GM21526 (cell line): ENCODE results near the gene UHRF2.
"Not testable (repeated sequence)": the region's sequence is repeated elsewhere in the genome, so short reads cannot be mapped to it uniquely, and the experiment has no call there.

Experiments used
- ATAC-seq: cut with Tn5 transposase; IDR thresholded peaks from one replicate; pipeline ENCODE4 v1.9.1; 2021; ENCODE audit warnings: moderate library complexity; ENCODE audit not compliant: unreplicated experiment, low FRiP score

The UHRF2 gene

DNA sequence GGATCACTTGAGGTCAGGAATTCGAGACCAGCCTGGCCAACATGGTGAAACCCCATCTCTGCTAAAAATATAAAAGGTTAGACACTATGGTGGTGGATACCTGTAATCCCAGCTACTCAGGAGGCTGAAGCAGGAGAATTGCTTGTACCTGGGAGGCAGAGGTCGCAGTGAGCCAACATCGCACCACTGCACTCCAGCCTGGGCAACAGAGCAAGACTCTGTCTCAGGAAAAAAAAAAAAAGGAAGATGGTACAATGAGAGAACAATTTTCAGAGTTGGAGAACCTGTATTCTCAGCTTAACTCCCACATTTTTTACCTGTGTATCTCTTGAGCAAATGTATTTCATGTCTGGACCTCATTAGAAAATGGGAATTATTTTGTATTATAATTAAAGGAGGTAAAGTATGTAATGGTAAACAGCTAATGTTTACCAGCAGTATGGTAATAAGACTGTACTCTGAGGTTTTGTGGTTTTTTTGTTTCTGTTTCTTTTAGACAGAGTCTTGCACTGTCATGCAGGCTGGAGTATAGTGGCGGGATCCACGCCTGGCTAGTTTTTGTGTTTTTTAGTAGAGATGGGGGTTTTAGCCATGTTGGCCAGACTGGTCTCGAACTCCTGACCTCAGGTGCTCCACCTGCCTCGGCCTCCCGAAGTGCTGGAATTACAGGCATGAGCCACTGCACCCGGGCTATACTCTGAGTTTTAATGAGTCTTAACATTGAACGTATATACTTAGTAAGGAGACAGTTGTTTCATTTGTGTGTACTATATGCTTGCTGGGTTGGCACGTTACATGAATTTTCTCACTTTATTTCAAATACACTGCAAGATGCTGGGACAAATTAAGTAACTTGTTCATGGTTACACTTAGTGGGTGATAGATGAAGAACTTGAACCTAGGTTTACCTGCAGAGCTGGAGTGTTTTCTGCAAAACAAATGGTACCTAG lies 16.2 kb downstream of the UHRF2 start:
- peak; percentile 89 for ATAC-seq

DNA sequence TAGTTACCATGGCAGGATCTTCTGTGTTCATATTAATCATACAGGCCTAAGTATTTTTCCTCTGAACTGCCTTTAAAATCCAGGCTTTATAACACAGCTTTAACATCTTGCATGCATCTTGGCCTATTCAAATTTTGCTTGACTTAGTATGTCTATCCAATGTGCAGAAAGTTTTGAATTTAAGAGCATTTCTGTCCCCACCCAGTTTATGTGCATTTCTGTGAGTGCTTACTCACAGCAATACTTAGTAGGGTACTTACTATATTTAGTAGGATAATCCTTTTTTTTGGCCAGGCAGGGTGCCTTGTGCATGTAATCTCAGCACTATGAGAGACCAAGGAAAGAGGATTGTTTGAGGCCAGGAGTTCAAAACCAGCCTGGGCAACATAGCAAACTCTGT lies 18.0 kb downstream of the UHRF2 start:
- ATAC-seq = no peak

DNA sequence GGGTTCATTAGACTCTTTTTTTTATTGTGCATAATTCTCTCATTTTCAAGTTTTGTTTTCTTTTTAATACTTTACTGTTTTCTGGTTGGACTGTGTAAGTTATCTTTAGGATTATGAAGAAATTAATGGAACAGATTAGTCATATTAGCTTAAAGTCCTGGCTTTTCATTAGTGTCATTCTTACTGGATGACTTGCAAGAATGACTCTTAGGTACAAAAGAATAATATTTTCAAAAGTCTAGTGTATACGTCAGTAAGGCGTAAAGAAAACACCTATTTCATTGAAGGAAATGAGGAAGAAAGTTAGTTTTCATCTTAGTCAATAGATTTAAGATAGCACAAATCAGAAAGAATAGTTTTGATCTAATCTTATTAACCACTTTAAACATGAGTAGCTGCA lies 20.4 kb downstream of the UHRF2 start:
- no peak for ATAC-seq

DNA sequence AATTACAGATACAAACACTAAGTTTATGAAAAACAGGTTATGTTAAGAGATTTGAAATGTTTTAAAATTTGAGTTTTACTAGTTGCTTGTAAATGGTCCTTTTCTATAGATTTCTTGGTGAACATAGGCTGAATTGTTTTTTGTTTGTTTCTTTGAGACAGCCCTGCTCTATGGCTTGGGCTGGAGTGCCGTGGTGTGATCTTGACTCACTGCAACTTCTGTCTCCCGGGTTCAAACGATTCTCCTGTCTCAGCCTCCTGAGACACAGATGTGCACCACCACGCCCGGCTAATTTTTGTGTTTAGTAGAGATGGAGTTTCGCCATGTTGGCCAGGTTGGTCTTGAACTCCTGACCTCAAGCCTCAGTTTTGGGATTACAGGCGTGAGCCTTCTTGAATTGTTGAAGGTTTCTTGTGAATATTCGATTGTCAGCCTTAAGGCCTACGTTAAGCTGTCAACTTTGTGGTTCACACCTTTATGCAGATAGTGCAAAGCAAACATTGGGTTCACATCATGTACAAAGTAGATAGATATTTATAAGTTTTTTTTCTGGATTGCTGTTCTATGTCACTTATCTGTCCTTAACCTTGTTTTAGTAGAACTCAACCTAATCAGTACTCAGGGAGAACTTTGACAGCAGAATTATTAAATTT lies 26.2 kb downstream of the UHRF2 start:
- ATAC-seq = no peak

DNA sequence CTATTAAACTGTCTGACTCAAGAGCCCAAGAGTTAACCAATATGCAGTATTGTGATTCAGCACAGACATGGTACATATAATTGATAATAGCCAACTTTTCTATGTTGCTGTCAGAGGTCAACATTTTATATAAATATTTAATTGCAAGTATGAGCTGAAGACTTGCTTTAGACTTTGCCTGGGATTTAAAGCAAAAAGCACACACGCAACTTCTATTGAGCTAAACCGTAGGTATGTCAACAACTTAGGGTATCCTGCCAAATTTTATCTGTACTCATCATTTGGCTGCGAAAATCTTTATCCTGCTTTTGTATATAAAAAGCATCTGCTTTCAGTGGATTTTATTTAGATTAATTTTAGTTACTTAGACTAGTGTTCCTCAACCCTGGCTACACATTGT lies 27.4 kb downstream of the UHRF2 start:
- no peak for ATAC-seq

DNA sequence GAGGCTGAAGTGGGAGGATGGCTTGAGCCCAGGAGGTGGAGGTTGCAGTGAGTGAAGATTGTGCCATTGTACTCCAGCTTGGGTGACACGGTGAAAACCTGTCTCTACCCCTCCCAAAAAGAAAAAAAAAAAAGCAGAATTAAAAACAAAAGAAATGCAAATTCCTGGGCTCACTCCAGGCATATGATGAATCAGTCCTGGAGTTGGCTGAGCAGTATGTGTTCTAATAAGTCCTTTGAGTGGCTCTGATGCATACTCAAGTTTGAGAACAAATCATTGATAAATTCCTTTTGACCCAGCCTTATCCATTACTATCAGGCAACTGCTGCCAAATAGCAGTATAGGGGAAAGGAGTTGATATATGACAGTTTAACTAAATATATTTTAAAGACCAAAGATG lies 28.3 kb downstream of the UHRF2 start:
- no peak for ATAC-seq

DNA sequence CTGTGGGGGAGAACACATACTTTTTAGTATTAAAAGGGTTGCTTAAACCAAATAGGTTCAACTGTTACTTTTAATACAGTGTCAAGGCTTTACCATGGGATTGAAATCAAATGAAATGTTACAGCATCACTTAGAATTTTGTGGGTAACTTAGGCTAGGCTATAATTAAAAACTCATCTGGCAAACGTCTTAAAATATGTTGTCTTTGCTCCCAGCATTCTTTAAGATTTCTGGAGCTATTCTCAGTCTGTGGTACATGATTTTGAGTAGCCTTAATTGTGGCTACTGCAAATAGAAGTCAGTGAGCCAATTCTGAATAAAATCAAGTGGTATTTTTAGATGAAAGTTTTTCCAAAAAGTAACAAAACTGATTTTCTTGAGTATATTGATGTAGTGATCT lies 30.7 kb downstream of the UHRF2 start:
- no peak for ATAC-seq

DNA sequence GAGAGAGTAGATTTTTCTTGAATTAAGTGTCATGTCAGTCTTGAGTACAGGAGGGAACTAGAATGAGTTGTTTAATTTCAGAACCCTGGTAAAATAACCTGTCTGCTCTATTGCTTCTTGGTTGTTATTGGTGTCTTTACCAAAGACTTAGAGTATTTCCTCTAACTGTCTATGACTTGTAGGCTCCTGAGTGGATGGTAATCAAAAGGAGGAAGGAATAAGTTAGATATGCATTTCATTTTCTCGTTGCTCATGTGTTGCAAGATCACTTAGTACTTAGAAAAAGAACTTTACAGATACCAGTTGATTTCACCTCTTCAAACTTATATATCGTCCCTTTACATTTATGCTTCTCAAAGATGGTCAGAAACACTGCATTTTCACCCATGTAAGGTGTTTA lies 31.1 kb downstream of the UHRF2 start:
- no peak for ATAC-seq

DNA sequence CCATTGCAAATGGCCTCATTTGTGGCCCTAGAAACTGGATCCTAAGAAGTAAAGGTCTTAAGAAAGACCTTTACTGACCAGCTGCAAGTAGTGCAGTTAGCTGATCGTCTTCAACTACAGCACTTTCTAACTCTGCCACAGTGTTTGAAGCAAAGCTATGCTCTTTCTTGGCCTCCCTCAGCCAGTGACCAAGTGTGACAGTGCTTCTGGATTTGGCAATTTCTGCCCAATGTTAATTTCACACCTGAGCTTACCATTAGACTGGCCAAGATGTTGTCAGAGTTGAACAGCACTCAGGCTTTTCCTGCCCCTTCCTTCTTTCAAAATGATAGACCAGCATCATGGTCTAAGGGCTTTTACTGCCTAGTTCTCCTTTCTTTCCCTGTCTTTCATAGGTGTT lies 36.1 kb downstream of the UHRF2 start:
- ATAC-seq = no peak

DNA sequence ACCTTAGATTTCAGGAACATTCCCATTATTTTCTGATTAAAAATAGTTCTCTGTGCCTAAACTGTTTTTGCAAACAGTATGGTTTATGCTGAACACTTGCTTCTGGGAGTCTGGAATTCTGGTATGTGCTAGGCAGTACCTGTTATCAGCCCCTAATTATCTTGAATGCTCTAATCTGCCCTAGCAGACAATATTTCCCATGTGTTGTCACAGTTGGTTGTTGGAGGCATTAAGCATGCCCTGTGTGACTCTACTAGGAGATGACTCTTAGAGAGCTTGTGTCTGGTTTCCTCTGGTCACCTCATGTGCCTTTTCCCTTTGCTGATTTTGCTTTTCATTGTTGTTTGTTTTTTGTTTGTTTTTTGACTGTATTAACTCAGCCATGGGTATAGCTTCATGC lies 36.6 kb downstream of the UHRF2 start:
- ATAC-seq = no peak

DNA sequence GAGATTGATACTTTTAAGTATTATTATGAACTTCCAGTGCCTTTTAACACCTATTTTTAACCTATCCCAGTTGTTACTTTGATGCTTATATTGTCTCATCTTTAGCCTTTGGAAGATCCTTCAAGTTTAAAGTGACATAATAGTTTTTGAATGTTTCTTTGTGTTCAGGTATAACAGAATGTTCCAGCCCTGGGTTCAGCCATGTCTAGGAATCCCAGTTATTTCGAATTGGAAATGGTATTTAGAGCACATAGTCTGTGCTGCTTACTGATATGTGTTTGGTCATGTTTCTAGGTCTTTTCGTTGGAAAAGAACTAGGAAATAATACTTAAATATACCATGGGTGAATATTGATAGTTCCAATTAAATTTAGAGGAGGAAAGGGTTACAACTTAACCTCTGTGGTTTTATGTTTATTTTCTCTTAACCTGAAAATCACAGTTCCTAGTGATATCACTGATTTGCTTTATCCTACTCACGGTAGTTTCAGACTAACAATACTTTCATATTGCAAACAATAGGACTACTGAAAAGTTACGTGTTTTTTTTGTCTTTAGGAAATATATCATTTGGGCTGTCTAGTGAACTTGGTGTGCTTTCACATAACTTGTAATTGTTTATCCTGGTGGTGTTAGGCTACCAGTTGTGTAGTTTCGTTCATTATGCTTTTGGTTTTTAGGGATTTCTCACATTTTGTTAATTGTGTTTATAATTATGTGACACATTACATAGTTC lies 37.8 kb downstream of the UHRF2 start:
- ATAC-seq = no peak

DNA sequence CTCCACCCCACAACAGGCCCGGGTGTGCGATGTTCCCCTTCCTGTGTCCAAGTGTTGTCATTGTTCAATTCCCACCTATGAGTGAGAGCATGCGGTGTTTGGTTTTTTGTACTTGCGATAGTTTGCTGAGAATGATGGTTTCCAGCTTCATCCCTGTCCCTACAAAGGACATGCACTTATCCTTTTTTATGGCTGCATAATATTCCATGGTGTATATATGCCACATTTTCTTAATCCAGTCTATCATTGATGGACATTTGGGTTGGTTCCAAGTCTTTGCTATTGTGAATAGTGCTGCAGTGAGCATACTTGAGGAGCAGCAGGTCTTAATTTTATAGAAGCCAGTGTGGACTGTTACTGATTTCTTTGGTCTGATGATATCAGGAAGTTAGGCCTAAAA lies 42.3 kb downstream of the UHRF2 start:
- not testable (repeated sequence) for ATAC-seq

DNA sequence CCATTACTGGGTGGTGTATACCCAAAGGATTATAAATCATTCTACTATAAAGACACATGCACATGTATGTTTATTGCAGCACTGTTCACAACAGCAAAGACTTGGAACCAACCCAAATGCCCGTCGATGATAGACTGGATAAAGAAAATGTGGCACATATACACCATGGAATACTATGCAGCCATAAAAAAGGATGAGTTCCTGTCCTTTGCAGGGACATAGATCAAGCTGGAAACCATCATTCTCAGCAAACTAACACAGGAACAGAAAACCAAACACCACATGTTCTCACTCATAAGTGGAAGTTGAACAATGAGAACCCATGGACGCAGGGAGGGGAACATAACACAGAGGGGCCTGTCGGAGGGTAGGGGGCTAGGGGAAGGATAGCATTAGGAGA lies 45.7 kb downstream of the UHRF2 start:
- ATAC-seq = not testable (repeated sequence)

DNA sequence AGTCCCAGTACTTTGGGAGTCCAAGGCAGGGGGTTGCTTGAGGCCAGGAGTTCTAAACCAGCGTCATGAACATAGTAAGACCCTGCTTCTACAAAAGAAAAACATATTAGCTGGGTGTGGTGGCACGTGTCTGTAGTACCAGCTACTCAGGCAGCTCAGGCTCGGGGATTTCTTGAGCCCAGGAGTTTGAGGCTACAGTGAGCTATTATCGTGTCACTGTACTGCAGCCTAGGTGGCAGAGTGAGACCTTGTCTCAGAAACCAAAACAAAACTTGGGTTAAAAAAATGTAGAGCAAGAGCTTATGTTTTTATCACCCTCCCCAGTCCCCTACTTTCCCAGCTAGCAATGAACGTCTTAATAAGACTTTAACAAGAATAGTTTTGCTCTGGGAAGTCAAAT lies 46.7 kb downstream of the UHRF2 start:
- no peak for ATAC-seq

DNA sequence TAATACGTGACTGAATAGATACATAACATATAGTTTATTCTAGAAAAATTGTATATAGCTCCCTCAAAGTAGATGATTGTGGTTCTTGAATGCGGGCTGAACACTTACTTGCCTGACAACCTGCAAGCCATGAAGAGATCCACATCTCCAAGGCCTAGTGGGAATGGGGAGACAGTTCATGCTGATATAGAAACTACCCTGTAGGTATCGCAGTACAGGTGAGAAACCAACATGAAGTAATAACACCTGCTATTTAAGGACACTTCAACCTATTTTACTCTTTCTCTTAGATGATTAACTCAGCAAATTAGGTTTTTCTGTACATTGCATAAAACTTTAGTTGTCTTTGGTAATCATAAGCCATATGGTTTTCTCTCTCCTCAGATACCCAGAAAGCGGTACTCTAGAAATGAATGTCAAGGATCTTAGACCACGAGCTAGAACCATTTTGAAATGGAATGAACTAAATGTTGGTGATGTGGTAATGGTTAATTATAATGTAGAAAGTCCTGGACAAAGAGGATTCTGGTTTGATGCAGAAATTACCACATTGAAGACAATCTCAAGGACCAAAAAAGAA lies 47.3 kb downstream of the UHRF2 start:
- ATAC-seq = no peak

DNA sequence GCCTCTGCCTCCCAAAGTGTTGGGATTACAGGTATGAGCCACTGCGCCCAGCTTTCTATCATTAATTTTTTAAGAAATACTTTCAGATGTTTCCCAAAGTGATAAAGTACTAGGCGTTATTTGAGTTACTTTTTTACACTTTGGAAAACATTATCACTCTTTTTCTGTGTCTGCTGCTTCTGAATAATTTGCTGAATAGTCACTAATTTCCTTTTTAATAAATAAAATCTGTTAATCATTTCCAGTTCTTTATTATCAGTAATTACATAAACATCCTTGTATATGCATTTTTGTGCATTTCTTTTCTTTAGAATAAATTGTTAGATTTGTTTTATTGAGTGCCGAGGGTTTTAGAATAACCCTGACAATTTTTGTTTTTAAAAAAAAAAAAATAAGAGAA lies 48.6 kb downstream of the UHRF2 start:
- ATAC-seq = no peak

DNA sequence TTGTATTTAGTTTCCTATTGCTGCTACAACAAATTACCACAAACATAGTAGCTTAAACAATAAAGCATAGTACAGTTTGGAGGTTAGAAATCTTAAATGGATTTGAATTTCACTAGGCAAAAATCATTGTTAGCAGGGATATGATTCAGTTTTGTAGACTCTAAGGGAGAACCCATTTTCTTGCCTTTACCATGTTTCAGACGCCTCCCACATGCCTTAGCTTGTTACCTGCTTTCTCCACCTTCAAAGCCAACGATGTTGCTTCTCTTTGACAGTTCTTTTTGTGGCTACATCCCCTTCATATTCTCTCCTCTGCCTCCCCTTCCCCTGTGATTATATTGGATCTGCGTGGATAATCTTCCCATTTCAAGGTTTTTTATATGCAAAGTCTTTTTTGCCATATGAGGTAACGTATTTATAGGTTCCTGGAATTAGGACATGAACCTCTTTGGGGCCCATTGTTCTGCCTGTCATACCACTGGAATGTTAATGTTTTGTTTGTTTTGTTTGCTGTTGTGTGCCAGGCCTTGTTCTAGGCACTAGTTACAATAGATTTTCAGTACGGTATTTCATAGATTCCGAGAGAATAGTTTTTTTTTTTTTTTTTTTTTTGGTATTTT lies 54.1 kb downstream of the UHRF2 start:
- ATAC-seq = no peak

DNA sequence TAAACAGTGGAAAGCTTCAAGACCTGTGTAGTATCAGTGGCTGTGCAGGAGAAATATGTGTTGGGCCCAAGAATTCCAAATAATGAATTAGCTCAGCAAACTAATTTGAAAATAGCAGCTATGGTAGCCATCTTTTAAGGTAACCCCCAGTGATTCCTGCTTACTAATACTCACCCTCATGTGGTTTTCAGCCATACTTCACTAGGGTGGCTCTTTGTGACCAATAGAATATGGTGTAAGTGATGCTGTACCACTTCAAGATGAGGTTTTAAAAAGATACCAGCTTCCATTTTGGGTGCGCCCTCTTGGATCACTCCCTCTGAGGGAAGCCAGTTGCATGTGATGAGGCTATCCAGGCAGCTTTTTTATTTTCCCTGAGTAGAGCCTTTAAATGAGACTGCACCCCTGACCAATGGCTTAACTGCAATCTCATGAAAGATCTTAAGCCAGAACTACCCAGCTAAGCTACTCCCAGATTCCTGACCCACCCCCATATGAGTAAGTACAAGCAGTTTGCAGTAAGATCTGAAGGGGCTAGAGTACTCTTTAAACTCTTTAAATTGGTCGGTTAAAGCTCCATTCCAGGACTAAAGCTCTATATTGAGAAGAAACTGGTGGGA lies 58.3 kb downstream of the UHRF2 start:
- no peak for ATAC-seq

DNA sequence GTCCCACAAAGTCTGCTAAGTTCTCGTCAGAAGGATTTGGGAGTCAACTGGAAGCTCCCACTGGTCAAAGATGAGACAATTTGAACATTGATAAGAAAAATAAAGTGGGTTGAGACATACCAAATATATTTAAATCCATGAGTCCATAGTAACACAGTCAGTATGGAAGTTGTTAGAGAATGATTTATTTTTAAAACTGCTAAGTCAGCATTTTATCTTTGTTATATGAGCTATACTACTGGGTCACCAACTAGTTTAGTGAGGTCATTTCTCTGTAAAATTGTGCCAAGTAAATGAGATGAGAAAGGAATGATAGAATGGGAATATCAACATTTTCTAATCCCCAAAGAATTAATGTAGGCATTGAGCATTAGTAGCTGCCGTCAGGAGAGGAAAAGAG lies 60.2 kb downstream of the UHRF2 start:
- no peak for ATAC-seq

DNA sequence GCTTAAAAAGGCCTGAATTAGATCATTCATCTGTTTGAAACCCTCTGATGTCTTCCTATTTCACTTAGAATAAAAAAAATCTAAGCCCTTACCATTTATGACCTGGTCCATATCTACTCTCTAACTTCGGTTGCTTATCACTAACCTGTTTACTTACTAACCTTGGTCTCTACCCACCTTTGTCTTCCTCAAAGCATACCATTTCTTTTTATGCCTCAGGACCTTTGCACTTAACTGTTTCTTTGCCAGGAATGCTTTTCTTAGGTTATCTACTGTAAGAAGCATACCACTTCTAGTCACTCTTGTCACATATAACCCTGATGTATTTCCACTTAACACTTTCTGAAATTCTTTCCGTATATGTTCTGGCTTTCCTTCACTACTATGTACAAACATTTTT lies 67.0 kb downstream of the UHRF2 start:
- no peak for ATAC-seq
